ENCODE data around the gene SERINC4. TPM values are rescaled to one million over a fixed set of nuclear protein-coding genes. Genes with fewer than 3 reads are reported as not detected.
"Not testable (repeated sequence)": the region's sequence is repeated elsewhere in the genome, so short reads cannot be mapped to it uniquely, and the experiment has no call there.

The SERINC4 gene
- not detected in 2 replicates for total RNA-seq

GRCh38 chr15:43799945-43800285 is at the start of gene SERINC4:
TSS of gene SERINC4 (minus strand) at chr15:43800220. CDS start at chr15:43799986, 234 bp downstream.
- DNase-seq (ENCODE audit: extremely low read depth, low read depth, low spot score), result no peak

- DNase-seq (ENCODE audit: extremely low read depth, low read depth, low spot score), result no peak
Observed at GRCh38 chr15:43845421-43845820, 45.4 kb upstream of the SERINC4 start.

GRCh38 chr15:43832485-43832884 is 32.5 kb upstream of the SERINC4 start:
- not testable (repeated sequence) for DNase-seq (ENCODE audit: extremely low read depth, low read depth, low spot score)

GRCh38 chr15:43831519-43832052 is 31.6 kb upstream of the SERINC4 start:
- not testable (repeated sequence) for DNase-seq (ENCODE audit: extremely low read depth, low read depth, low spot score)

- DNase-seq (ENCODE audit: extremely low read depth, low read depth, low spot score), result not testable (repeated sequence)
Observed at GRCh38 chr15:43830691-43831275, 30.8 kb upstream of the SERINC4 start.

- not testable (repeated sequence) for DNase-seq (ENCODE audit: extremely low read depth, low read depth, low spot score)
Observed at GRCh38 chr15:43829951-43830540, 30.0 kb upstream of the SERINC4 start.

- DNase-seq (ENCODE audit: extremely low read depth, low read depth, low spot score), result no peak
Observed at GRCh38 chr15:43828061-43828657, 28.1 kb upstream of the SERINC4 start.

- DNase-seq (ENCODE audit: extremely low read depth, low read depth, low spot score), result no peak
Observed at GRCh38 chr15:43826508-43827341, 26.7 kb upstream of the SERINC4 start, which contains the start of gene WDR76. TSS of gene WDR76 (plus strand) at chr15:43827002. CDS start at chr15:43827033, 31 bp downstream.

GRCh38 chr15:43826029-43826507 is 26.0 kb upstream of the SERINC4 start:
- DNase-seq (ENCODE audit: extremely low read depth, low read depth, low spot score), result no peak

GRCh38 chr15:43825305-43825704 is 25.3 kb upstream of the SERINC4 start:
- not testable (repeated sequence) for DNase-seq (ENCODE audit: extremely low read depth, low read depth, low spot score)

GRCh38 chr15:43824302-43825246 is 24.6 kb upstream of the SERINC4 start, which contains the start of gene MFAP1:
TSS of gene MFAP1 (minus strand) at chr15:43824690. CDS start at chr15:43824569, 121 bp downstream.
- peak; percentile 93 for DNase-seq (ENCODE audit: extremely low read depth, low read depth, low spot score)

- DNase-seq (ENCODE audit: extremely low read depth, low read depth, low spot score), result no peak
Observed at GRCh38 chr15:43821505-43821904, 21.5 kb upstream of the SERINC4 start.

GRCh38 chr15:43815064-43815463 is 15.0 kb upstream of the SERINC4 start:
- not testable (repeated sequence) for DNase-seq (ENCODE audit: extremely low read depth, low read depth, low spot score)

- DNase-seq (ENCODE audit: extremely low read depth, low read depth, low spot score), result no peak
Observed at GRCh38 chr15:43808960-43809678, 9.1 kb upstream of the SERINC4 start.

- DNase-seq (ENCODE audit: extremely low read depth, low read depth, low spot score), result no peak
Observed at GRCh38 chr15:43808435-43808950, 8.5 kb upstream of the SERINC4 start.

- DNase-seq (ENCODE audit: extremely low read depth, low read depth, low spot score), result not testable (repeated sequence)
Observed at GRCh38 chr15:43802676-43803075, 2.7 kb upstream of the SERINC4 start.

- no peak for DNase-seq (ENCODE audit: extremely low read depth, low read depth, low spot score)
Observed at GRCh38 chr15:43800286-43801141, 494 bp upstream of the SERINC4 start, which contains the start of gene HYPK. TSS of gene HYPK (plus strand) at chr15:43800599. CDS start at chr15:43800623, 24 bp downstream.

All from glomerular endothelial cell (primary cell).